ENCODE measurements around the gene C19orf47.
A peak's percentile ranks its signal among the peaks of the same experiment; 100 is the strongest.

Gene C19orf47

GRCh38 chr19:40320558-40320935 is 27.6 kb downstream of the C19orf47 start:
- no peak for DNase-seq (ENCODE audit: low read depth in 2 of 2)

- no peak for DNase-seq (ENCODE audit: low read depth in 2 of 2)
These were observed 30.9 kb downstream of the C19orf47 start for GRCh38 chr19:40317338-40317737.

- DNase-seq (ENCODE audit: low read depth in 2 of 2), result no peak
These were observed 32.3 kb downstream of the C19orf47 start for GRCh38 chr19:40315812-40316470.

DNA sequence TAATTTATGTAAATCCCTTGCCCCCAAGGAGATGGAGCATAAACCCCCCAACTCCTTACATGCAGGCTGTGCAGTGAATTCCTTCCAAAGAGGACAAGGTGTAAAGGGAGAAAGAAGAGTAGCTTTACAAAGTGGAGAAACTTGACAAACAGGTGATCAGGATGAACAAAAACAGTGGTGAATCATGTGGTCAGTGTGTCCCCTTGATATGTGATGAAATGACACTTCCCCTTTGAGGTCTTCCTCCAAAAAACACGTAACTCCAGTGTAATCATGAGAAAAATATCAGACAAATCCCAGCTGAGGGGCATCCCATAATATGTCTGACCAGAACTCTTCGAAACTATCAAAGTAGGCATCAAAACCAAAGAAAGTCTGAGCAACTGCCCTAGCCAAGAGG is 33.5 kb downstream of the C19orf47 start:
- DNase-seq (ENCODE audit: low read depth in 2 of 2), result no peak

DNA sequence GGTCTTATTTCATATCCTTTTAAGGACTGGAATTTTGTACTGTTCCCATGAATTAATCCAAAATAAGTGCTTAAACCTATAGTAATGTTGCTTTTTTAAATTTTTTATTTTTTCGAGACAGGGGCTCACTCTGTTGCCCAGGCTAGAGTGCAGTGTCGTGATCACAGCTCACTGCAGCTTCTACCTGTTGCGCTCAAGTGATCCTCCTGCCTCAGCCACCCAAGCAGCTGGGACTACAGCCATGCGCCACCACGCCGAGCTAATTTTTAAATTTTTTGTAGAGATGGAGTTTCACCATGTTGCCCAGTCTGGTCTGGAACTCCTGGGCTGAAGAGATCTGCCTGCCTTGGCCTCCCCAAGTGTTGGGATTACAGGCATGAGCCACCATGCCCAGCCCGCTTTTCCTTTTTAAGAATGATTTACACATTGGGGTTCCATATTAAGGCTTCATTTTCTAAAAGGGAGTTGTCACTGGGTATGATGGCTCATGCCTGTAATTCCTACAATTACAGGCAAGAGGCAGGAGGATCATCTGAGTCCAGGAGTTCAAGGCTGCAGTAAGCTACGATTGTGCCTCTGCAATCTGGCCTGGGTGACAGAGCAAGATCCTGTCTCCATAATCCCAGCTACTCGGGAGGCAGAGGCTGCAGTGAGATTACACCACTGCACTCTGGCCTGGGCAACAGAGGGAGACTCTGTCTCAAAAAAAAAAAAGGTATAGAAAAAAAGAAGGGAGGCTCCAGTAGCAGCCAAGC is 34.8 kb downstream of the C19orf47 start:
- DNase-seq (ENCODE audit: low read depth in 2 of 2), result no peak

DNA sequence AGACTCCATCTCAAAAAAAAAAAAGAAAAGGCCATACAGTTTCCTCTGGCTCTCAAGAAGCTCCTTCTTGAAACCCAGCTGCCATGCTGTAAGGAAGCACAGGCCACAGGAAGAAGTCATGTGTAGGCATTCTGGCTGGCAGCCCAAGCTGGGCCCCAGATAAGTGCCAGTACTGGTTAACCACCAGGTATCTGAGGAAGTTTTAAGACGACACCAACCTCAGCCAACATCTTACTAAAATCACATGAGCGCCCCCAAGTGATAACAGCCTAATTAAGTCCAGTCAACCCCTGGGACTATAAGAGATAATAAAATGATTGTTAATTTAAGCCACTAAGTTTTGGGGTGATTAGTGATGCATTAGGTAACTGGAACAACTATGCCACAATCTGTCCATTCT is 35.7 kb downstream of the C19orf47 start:
- no peak for DNase-seq (ENCODE audit: low read depth in 2 of 2)

GRCh38 chr19:40309666-40310065 is 38.5 kb downstream of the C19orf47 start:
- DNase-seq (ENCODE audit: low read depth in 2 of 2), result no peak

DNA sequence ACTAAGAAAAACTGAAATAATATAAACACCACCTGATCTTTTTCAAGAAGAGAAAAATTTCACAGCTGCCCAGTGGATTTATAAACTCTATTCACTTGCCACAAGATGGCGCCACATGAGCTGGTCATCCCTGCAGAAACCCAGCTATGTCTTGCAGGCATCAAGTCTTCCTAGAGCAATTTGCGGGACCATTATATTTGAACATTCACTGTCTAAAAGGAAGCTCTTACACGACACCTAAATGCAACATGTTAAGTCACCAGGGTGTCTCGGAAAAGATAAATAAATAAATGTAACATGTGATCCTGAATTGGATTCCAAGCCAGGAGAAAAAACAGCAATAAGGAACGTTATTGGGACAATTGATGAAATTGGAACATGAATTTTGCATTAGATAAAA is 42.8 kb downstream of the C19orf47 start:
- DNase-seq (ENCODE audit: low read depth in 2 of 2), result peak; percentile 51 to 55

DNA sequence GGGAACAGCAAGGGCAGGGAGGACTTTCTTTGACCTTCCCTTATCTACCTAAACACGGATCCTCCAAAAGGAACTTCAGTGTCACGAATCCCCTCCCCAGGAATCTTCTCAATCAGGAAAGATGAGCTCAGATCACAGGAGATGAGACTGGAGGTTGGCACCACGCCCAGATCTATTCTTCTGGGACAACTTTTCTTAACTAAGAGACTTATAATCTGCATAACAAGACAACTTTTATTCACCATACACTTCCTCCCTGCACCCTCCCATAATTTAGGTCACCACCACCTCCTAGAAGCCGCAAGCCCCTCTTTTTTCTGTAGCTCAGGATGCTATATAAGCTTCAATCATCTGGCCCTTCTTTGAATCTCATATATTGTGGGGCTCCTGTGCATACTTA is 43.9 kb downstream of the C19orf47 start:
- DNase-seq (ENCODE audit: low read depth in 2 of 2), result no peak

- no peak for DNase-seq (ENCODE audit: low read depth in 2 of 2)
These were observed 44.4 kb downstream of the C19orf47 start for GRCh38 chr19:40303765-40304164.

GRCh38 chr19:40302224-40303011 is 45.8 kb downstream of the C19orf47 start:
- no peak for DNase-seq (ENCODE audit: low read depth in 2 of 2)

GRCh38 chr19:40300668-40301067 is 47.5 kb downstream of the C19orf47 start:
- DNase-seq (ENCODE audit: low read depth in 2 of 2), result no peak

- DNase-seq (ENCODE audit: low read depth in 2 of 2), result no peak
These were observed 50.2 kb downstream of the C19orf47 start for GRCh38 chr19:40298026-40298425.

DNA sequence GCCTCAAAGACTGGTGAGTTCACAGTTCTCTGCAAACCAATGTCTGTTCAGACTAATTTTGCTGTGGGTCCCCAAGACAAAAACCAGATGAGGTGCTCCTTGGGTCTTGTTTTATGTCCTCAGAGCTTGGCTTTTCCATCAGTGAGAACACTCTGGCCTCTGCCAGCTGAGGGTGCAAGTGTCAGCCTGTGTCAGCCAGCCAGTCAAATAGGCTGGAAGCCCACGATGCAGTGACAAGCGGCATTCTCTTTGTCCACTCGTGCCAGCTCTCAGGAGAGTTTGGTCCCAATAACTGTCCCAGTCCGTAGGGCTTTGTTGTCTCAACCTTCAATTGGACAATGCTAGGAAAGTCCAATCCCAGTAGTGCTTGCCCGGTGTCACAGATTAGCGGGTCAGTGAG is 53.6 kb downstream of the C19orf47 start:
- no peak for DNase-seq (ENCODE audit: low read depth in 2 of 2)

DNA sequence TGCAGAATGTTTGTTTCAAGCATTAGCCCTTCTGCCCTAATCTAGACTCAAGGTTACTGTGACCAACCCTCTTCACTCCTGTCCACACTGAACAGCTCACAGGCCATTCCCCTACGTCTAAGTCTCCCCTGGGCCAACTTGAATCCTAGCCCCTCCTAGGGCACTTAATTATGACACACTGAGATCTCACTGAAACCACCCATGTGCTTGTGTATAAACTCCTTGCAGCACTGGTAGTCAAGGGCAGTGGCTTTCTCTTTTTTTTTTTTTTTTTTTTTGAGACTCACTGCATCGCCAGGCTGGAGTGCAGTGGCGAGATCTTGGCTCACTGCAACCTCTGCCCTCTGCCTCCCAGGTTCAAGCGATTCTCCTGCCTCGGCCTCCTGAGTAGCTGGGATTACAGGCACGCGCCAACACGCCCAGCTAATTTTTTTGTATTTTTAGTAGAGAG is 61.2 kb downstream of the C19orf47 start:
- no peak for DNase-seq (ENCODE audit: low read depth in 2 of 2)

GRCh38 chr19:40286235-40286970 is 61.8 kb downstream of the C19orf47 start:
- DNase-seq (ENCODE audit: low read depth in 2 of 2), result no peak

DNA sequence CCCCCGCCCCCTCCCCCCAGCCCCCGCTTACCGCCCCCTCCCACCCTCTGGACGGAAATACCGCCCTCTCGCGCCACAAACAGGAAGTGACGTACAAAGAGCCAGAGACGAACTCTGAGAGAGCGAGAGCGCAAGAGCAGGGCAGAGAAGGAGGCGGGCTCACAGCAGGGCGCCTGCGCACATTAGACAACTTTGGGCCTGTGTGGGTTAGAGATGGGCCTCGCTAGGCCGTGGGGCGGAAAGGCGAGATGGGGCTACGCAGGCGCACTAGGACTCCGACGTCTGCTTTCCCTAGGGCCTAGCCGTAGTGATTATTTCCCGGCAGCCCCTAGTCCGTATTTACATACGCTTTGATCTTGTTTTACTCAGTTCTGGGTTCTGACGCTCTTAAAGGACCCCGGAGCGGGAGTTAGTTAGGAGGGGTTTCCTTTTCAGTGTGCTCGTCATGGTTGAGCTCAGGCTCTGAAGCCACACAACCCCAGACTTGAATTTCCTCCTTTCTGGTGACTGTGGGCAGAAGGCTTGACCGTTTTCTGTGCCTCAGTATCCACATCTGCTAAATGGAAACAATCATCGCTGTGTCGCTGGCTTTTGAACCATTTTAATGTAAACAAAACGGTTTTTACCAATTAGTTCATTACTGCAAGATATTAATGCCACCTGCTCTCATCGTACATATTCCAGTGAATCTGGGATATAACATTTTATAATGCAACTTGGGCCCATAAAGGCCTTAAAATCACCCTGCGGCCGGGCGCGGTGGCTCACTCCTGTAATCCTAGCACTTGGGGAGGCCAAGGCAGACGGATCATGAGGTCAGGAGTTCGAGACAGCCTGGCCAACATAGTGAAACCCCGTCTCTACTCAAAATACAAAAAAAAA is 62.6 kb downstream of the C19orf47 start:
- peak; percentile 99 for DNase-seq (ENCODE audit: low read depth in 2 of 2)

DNA sequence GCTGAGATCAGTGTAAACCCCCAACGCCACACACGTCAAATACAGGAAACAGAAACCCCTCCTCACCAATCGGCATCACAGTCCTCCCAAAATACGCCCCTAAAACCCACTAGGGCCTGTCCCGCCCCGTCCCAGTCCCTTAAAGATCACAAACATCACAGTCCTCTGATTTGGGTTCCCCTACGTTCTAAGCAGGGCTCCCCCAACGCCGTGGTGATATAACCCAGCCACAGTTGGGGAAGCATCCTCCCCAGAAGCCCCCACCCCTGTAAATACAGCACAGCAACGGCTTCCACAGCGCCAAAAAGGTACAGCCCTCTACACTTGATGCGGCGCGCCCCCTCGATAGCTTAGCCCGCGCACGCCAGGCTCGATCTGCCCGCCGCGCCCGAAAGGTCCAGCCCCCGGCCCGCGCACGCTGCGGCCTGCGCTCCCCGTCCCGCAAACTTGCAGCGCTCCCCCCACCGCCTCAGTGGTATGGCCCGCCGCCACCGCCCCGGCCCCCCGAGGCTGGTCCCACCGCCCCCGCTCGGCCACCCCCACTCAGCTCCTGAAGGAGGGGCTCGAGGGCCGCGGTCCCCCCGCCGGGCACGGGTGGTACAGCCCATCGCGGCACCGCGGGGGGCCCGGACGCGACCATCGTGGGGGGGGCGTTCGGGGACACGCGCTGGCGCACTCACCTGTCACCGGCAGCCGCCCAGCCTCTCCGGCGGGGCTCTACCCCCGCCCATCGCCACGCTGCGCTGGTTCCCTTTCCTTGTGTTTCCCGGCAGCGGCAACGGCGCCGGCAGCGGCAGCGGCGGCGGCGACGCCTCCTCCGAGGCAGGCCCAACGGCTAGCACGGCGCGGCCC is 63.5 kb downstream of the C19orf47 start, which contains the start of gene AKT2:
TSS of gene AKT2 (minus strand) at position 845 of the 852 bp plus-strand sequence. CDS start 20,078 bp downstream, outside the sequence.
- DNase-seq (ENCODE audit: low read depth in 2 of 2), result peak; percentile 36

- no peak for DNase-seq (ENCODE audit: low read depth in 2 of 2)
These were observed 64.0 kb downstream of the C19orf47 start for GRCh38 chr19:40284251-40284500.
